Erythroblast (primary cell): ENCODE data around the gene RAD21L1.
"Not testable (repeated sequence)": the region's sequence is repeated elsewhere in the genome, so short reads cannot be mapped to it uniquely, and the experiment has no call there.

Experiments used
- GATA1 ChIP-seq: IDR thresholded peaks from 2 replicates; pipeline ENCODE4 v1.6.1; 2011; ENCODE audit warnings: low read depth, mild to moderate bottlenecking, control low read depth, low read length, moderate library complexity
- POLR2A ChIP-seq: IDR thresholded peaks from 2 replicates; pipeline ENCODE4 v1.6.1; 2011; ENCODE audit warnings: mild to moderate bottlenecking, low read length

DNA sequence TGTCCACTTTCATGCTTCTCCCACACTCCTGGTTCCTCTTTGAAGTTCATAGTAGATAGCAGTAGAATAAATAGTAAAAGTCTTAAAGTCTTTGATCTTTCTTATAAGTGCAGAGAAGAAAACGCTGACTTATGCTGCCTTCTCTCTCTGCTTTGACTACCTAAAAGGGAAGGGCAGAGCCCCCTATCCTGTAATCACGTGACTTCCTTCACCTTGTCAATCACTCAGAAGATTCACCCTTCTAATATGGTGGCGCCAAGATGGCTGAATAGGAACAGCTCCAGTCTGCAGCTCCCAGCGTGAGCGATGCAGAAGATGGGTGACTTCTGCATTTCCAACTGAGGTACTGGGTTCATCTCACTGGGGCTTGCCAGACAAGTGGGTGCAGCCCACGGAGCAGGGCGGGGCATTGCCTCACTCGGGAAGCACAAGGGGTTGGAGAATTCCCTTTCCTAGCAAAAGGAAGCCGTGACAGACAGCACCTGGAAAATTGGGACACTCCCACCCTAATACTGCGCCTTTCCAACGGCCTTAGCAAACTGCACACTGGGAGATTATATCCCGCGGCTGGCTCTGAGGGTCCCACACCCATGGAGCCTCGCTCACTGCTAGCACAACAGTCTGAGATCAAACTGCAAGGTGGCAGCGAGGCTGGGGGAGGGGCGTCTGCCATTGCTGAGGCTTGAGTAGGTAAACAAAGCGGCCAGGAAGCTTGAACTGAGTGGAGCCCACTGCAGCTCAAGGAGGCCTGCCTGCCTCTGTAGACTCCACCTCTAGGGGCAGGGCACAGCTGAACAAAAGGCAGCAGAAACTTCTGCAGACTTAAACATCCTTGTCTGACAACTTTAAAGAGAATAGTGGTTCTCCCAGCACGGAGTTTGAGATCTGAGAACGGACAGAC is 9.1 kb upstream of the RAD21L1 start:
- not testable (repeated sequence) for TF ChIP-seq POLR2A, GATA1
